Hematopoietic multipotent progenitor cell (in vitro differentiated cells): Measurements from ENCODE around the gene AP3D1. TPM values are rescaled to one million over a fixed set of nuclear protein-coding genes. Genes with fewer than 3 reads are reported as not detected.

ENCODE experiments used
- DNase-seq, 3 donors: peaks; one replicate each; pipeline ENCODE4 v3.0.0-alpha.2; 2011 to 2015; ENCODE audit warnings: low read depth in 2 of 3, low spot score in 2 of 3
- total RNA-seq: library from RNA; depleted of rRNA; stranded (reverse); fragments of >200 nt; gene quantifications from one replicate; pipeline ENCODE4 v1.2.3, GENCODE V29; 2012

Gene AP3D1
- total RNA-seq, 1 donor: 137 TPM

- peak in 1 of 3 donors; percentile 59 for DNase-seq
Observed at GRCh38 chr19:2051773-2052704, 99.3 kb downstream of the AP3D1 start.

- peak; percentile 85 to 94 (median 91) for DNase-seq
Observed at GRCh38 chr19:2050991-2051772, 100.2 kb downstream of the AP3D1 start, which contains the start of gene MKNK2. TSS of gene MKNK2 (minus strand) at chr19:2051244. CDS start at chr19:2050851, 393 bp downstream.

Other genes starting within 250 kb of the AP3D1 start
- 4.0 TPM for gene ADAT3, start 246.2 kb downstream of the AP3D1 start, total RNA-seq
- 42.8 TPM for gene SCAMP4, start 246.2 kb downstream of the AP3D1 start, total RNA-seq
- 269 TPM for gene CSNK1G2, start 210.4 kb downstream of the AP3D1 start, total RNA-seq
- gene BTBD2, start 135.9 kb downstream of the AP3D1 start, total RNA-seq: 146 TPM
- gene MKNK2, start 100.3 kb downstream of the AP3D1 start, total RNA-seq: 123 TPM
- gene MOB3A, start 55.2 kb downstream of the AP3D1 start, total RNA-seq: 65.4 TPM
- 2.2 TPM for gene IZUMO4, start 54.7 kb downstream of the AP3D1 start, total RNA-seq
- 14.8 TPM for gene DOT1L, start 12.4 kb upstream of the AP3D1 start, total RNA-seq
- 59.0 TPM for gene PLEKHJ1, start 84.8 kb upstream of the AP3D1 start, total RNA-seq
- 101 TPM for gene SF3A2, start 85.3 kb upstream of the AP3D1 start, total RNA-seq
- 2.2 TPM for gene AMH, start 97.8 kb upstream of the AP3D1 start, total RNA-seq
- gene JSRP1, start 104.9 kb upstream of the AP3D1 start, total RNA-seq: 0.54 TPM
- gene PEAK3, start 130.6 kb upstream of the AP3D1 start, total RNA-seq: under 0.01 TPM
- gene LINGO3, start 156.6 kb upstream of the AP3D1 start, total RNA-seq: 2.7 TPM
- 586 TPM for gene LSM7, start 177.0 kb upstream of the AP3D1 start, total RNA-seq
- gene SPPL2B, start 177.1 kb upstream of the AP3D1 start, total RNA-seq: 267 TPM
- gene TMPRSS9, start 208.7 kb upstream of the AP3D1 start, total RNA-seq: 8.3 TPM